GM19099 (cell line): ENCODE measurements around the gene NLRC3.

Source experiments
- POLR2A ChIP-seq: IDR thresholded peaks from 3 replicates; pipeline ENCODE4 v1.6.1; 2011; ENCODE audit warnings: low read depth; ENCODE audit not compliant: insufficient read length; ENCODE audit errors: extremely low read depth

NLRC3 gene

GRCh38 chr16:3589991-3590701 lies 12.9 kb upstream of the NLRC3 start:
- no peak for TF ChIP-seq POLR2A

GRCh38 chr16:3589441-3589921 lies 12.3 kb upstream of the NLRC3 start:
- TF ChIP-seq POLR2A, result no peak

- no peak for TF ChIP-seq POLR2A
Observed at GRCh38 chr16:3589001-3589400, 11.8 kb upstream of the NLRC3 start.

GRCh38 chr16:3587547-3588110 lies 10.4 kb upstream of the NLRC3 start:
- no peak for TF ChIP-seq POLR2A

- no peak for TF ChIP-seq POLR2A
Observed at GRCh38 chr16:3584412-3584811, 7.2 kb upstream of the NLRC3 start.

- TF ChIP-seq POLR2A, result no peak
Observed at GRCh38 chr16:3583303-3584038, 6.3 kb upstream of the NLRC3 start.

GRCh38 chr16:3582276-3583165 lies 5.3 kb upstream of the NLRC3 start:
- TF ChIP-seq POLR2A, result no peak

GRCh38 chr16:3581392-3581791 lies 4.2 kb upstream of the NLRC3 start:
- no peak for TF ChIP-seq POLR2A

- TF ChIP-seq POLR2A, result no peak
Observed at GRCh38 chr16:3580686-3581085, 3.5 kb upstream of the NLRC3 start.

- no peak for TF ChIP-seq POLR2A
Observed at GRCh38 chr16:3580251-3580651, 3.0 kb upstream of the NLRC3 start.

- no peak for TF ChIP-seq POLR2A
Observed at GRCh38 chr16:3579776-3580175, 2.6 kb upstream of the NLRC3 start.

GRCh38 chr16:3578610-3579551 lies 1.7 kb upstream of the NLRC3 start:
- TF ChIP-seq POLR2A, result peak; percentile 53

- no peak for TF ChIP-seq POLR2A
Observed at GRCh38 chr16:3578121-3578520, 918 bp upstream of the NLRC3 start.

GRCh38 chr16:3576211-3576610 lies 992 bp downstream of the NLRC3 start:
- TF ChIP-seq POLR2A, result no peak
